Stimulated activated CD4-positive, alpha-beta T cell treated with anti-CD3 and anti-CD28 coated beads, Interleukin-1b, Interleukin-23, amount 100 ng/mL, for 48 hours (primary cell): ENCODE data around the gene ITPRID2.

Source experiments
- DNase-seq: peaks from one replicate; pipeline ENCODE4 v3.0.0-alpha.2; 2020

The ITPRID2 gene

GRCh38 chr2:181882246-181883020, 9.1 kb upstream of the ITPRID2 start:
- DNase-seq = no peak

DNA sequence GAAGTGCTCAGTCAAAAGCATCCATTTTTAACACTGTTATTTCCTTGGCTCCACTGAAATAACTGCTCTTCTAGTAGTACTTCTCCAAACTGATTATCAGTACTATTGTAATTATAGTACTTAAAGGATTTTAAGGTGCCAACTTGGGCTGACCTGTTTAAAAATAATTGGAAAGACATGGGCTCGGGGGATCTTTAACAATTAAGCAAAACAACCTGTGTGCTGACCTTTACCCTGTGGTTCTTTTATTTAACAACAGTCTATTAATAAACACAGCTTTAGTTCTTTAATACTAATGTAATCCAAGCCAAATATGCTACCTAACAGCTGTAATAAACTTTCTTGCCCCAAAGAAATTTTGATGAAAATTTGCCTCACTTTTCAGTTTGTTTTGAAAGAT, 6.9 kb upstream of the ITPRID2 start:
- DNase-seq = no peak

- no peak for DNase-seq
Measured at GRCh38 chr2:181885096-181885495, 6.4 kb upstream of the ITPRID2 start.

DNA sequence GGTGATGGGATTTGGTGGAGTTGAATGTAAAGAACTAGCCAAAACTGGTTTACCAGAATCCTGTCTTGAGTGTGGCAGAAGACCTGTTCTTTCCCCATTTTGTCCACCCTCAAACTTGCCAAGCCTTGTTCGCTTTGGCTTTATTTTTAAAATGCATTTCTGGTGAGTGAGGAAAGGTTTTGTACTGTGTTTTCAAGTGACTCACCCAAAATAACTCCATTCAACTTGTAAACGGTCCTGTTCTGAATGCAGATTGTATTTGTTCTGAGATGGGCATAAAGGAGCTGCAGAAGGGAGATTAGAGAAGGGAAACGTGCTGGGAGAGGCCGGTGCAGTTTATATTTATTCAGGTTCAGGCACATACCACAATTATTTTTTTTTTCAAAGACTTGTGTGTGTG, 5.3 kb upstream of the ITPRID2 start:
- no peak for DNase-seq

DNA sequence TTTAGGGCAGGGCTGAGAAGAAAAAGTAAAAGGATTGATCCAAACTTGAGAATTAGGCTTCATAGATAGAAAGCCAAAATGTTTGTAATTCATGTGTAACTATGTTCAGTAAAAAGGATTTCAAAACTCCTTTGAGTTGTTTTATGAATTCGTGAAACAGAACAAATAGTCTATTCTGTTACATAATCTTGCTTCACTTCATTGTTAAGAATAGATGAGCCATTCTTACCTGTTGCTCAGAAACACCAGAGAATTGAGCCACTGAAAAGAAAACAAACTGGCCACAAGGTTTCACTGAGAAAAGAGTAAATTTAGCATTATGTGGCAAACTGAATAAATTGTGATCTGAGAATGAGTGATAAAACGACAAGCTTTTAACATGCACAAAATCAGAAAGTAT, 4.5 kb upstream of the ITPRID2 start:
- no peak for DNase-seq

DNA sequence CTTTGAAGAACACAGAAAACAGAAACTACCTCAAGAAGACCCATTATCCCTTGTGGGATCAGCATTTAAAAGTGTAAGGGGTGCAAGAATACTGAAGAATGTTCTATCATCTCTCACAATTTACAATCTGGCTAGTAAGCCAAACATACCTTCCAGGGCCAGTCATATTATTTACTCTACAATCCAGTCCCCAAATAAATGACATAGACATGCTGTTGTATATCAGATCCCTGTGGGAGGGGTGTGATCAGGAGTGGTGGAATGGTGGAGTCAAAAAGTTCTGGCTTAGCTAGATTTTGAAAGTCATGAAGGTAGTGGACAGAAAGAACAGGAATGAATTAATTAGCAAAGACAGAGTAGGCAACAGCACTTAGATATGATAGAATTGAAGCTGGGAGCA, 1.8 kb upstream of the ITPRID2 start:
- no peak for DNase-seq

DNA sequence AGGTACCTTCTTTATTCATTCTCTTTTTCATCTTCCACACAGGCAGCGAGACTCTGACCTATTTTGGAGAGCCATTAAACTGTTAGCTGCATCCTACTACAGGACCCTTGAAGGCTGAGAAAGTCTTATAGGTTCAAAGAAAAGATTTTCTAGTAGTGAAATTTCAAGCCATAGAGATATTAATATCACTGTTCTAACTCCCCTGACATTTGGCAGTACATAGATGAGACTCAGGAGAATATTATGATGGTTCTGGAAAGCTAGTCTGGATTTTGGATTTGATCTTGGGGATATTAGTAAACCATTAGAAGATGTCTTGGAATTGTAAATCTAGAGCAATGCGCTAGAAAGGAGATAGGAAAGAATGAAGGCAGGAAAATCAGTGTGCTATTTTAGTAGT, 1.3 kb upstream of the ITPRID2 start:
- no peak for DNase-seq

GRCh38 chr2:181891966-181892798, 652 bp downstream of the ITPRID2 start:
- peak; percentile 54 for DNase-seq

DNA sequence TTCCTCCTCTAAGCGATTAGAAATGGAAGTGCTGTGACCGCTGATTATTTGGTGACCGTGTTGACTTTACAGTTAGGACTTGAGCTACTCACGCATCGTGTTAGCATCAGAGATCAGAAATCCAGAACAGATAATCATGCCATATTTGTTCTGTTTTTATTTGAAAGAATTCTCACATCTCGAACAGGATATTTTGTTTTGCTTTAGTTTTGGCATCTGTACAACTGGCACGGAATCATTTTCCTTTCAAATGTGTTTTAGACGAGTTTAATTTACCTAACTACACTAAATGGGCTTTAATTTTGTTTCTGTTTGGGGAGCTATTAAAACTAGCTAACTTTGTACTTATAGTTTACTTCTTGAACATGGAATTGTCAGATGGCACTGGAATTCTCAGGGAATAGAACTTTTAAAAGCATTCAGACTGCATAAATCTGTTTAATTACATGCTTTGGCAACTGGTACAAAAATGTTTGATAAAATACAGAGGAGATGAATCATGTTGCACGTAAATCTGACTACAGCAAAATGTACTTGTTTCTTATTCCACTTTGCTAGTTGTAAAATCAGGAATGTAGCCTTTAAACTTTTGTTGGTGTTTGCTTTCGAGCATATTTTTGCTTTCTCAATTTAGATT, 1.4 kb downstream of the ITPRID2 start:
- DNase-seq = no peak

DNA sequence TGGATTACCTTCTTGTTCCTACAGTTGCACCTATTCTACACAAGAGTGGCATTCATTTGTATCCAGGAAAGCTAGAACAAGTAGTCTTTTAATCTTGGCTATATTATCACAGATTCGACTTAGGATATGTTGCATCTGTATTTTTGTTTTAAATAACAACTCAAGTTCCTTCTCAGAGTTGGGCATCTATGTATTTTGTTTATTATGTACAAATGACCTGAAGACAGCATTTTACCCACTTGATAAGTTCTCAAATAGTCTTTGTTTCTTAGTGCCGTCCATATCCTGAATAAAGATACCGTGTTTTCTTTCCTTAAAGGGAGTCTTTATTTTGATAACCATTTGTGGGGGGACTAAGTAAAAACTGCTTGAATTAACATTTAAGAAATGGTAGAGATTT, 2.9 kb downstream of the ITPRID2 start:
- DNase-seq = no peak

DNA sequence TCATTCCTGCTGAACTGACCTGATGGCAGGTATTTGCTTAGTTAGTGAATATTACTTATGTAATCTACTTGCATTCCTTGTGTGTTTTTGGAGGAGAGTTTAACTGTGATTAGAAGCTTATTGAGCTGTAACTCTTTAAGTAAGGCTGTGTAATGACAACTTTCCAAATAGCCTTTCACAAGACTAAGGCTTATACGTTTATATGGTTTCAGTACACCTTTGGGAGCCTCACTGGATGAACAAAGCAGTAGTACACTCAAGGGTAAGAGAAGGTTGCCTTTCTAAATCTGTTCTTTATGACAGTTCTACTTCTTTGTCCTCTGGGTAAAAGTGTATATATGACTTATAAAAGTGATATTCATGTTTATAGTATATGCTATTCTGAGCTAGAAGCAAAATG, 4.3 kb downstream of the ITPRID2 start:
- DNase-seq = no peak

DNA sequence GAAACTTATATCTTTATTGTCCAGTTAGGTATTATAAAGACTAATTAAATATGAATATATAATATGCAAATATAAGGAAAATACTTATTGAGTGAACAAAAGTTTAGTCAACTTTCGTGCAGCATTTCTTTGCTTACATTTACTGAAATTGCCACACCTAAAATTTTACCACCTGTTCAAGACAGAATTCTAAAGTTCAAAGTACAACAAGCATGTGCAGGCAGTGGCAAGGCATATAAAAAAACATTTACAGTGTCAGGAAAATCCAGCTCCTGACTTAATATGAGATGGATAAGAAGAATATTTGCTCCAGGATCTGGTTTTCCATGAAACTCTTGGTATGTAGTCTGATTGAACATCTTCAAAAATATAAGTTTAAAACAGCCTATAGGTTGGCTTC, 4.8 kb downstream of the ITPRID2 start:
- DNase-seq = no peak

GRCh38 chr2:181900007-181900651, 8.6 kb downstream of the ITPRID2 start:
- DNase-seq = no peak

GRCh38 chr2:181902625-181903024, 11.1 kb downstream of the ITPRID2 start:
- DNase-seq = no peak

DNA sequence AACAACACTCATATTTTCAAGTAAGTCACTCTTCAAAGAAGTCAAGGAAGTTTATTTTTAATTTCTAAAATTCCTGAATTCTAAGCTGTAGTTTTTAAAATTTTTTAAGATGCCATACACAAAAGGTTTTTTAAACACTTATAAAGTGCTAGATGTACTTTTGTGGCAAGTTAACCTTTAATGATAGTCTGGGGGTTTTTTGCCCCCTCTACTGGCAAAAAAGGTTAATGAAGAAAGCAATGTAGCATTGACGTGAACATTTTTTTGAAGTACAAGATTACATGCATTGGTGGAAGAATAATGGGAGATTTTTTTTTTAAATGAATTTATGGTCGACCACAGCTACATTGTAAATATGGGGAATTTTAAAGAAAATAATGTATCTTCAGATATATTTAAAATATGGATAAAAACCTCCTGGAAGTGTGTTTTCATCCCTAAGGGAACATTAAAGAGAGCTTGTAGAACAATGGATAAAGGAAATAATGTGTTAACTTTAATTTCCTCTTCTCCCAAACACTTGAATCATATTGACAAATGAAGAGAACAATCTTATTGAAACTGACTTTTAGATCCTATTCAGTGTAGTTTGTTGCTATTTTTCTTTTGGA, 12.6 kb downstream of the ITPRID2 start:
- no peak for DNase-seq

GRCh38 chr2:181907057-181907456, 15.5 kb downstream of the ITPRID2 start:
- no peak for DNase-seq

DNA sequence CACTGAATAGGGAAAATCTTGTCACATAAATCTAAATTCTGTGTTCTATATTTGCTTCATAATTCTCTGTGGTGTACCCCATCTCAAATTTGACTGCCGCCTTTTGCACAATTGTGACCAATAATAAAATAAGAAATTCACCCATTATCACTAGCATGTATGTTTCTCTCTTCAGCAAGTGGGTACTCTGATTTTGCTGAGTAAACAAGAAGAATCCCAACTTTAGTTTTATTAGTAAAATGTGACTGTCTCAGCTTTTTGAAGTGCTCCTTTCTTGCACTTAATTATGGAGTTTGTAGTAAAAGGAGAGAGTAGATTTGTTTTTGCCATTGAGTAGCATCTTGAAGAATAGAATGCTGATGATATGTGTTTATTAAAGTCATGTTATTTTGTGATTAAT, 16.1 kb downstream of the ITPRID2 start:
- DNase-seq = no peak

- DNase-seq = no peak
Measured at GRCh38 chr2:181910028-181910831, 18.7 kb downstream of the ITPRID2 start.

DNA sequence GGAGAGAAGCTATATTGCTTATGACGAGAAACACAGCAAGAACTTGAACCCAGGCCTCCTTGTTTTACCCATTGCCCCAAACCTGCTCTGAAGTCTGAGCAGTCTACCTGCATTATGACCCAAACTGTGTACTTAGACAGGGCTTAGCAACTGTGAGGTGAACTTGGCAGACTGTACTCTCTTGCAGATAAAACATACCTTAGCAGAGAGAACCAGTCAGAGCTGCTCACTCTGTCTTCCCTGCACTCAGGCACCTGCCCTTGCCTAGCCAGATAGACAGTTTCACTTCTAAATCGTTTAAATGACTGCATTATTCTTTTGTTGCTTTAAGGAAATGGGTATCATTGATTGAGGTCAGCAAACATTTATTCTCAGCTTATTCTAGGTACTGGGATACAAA, 20.3 kb downstream of the ITPRID2 start:
- DNase-seq = no peak

DNA sequence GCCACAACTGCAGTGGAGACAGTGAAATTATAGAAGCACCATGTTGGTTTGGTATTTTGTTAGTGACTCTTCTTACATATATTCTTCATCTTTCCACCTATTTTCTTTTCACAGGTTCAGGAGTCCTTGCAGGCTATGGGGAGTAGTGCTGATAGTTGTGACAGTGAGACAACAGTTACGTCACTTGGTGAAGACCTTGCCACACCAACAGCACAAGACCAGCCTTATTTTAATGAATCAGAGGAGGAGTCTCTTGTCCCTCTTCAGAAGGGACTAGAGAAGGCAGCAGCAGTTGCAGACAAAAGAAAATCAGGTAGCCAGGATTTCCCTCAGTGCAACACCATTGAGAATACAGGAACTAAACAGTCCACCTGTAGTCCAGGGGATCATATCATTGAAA, 23.6 kb downstream of the ITPRID2 start:
- no peak for DNase-seq

DNA sequence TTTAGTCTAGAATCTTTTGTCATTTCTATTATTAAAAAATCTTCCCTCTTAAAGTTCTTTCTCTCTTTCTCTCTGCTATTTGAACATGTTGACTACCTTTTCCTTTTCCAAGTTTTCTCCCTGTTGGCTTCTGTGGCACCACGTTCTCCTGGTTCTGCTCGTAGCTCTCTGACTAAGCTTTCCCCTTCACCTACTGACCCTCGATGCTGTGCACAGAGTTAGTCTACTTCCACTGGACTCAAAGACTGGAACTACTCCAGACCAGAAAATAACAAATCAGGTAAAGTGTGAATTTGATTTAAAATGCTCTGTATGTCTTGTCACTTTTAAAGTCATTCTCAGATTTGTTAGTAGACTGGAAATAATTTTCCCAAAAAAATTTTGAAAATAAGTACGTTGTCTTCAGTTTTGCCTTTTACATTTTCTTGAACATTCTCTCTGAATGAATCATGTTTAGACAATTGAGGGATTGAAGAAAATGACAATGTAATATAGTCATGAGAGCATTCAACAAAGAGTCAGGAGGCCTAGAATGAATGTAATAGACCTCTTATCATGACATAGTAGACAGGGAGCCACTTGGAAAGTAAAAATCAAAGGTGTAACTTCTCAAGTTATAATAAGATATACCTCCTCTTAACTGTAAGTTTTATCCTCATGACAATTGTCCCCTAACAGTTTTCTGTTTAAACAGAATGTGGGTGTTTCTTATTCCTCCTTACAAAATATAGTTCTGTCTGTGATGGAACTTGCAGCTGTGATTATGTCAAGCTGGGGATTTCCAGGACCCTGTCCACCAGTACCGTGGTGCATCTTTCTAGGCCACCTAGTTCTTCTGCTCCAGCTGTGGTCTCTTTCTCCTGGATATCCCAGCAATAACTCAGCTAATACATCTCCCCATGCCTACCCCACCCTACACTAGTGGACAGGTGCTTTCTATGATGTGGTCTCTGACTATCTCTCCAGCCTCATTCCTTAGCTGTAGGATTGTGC, 25.5 kb downstream of the ITPRID2 start:
- no peak for DNase-seq
